ENCODE measurements around the gene FOXJ3. TPM values are rescaled to one million over a fixed set of nuclear protein-coding genes. Genes with fewer than 3 reads are reported as not detected.

Gene FOXJ3
- total RNA-seq, 1 donor = 38.0 TPM

DNA sequence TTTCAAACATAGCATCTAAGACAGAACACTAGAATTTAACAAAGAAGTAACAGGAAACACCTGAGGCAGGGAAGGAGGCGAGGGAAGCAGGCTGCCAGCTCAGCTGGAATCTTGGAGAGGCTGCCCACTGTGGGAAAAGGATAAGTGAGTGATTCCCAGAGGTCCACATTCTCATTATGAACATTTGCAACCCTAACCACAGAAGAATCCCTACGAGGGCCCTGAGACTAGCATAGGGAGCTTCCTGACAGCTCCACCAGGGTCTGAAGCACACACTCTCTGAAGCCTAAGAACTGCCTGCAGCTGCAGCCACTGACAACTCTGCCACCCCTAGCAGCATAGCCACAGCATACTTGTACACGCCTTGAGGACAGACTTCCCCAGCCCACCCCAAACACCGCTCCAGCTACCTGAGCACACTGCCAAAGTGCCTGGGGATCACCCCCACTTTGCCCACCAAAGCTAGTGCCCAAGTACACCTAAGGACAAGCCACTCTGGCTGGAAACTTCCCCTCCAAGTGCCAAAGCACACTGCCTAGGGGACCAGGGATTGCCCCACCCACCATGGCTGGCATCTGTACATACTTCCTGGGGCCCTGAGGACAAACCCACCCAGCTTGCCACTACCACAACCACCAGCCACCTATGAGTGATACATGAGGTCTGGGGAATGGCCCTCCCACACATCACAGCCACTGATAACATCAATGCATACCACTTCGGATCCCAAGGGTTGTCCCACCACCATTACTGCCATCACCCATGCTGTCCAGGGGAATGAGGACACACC lies 93.9 kb downstream of the FOXJ3 start:
- H3K4me3 ChIP-seq (ENCODE audit: low read depth, low read length) = no peak overlapping the region
- TF ChIP-seq, protein P1, sequence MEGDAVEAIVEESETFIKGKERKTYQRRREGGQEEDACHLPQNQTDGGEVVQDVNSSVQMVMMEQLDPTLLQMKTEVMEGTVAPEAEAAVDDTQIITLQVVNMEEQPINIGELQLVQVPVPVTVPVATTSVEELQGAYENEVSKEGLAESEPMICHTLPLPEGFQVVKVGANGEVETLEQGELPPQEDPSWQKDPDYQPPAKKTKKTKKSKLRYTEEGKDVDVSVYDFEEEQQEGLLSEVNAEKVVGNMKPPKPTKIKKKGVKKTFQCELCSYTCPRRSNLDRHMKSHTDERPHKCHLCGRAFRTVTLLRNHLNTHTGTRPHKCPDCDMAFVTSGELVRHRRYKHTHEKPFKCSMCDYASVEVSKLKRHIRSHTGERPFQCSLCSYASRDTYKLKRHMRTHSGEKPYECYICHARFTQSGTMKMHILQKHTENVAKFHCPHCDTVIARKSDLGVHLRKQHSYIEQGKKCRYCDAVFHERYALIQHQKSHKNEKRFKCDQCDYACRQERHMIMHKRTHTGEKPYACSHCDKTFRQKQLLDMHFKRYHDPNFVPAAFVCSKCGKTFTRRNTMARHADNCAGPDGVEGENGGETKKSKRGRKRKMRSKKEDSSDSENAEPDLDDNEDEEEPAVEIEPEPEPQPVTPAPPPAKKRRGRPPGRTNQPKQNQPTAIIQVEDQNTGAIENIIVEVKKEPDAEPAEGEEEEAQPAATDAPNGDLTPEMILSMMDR (IDR thresholded peaks at IDR 0.05; ENCODE audit: insufficient read depth, low read length) = no peak
- DNase-seq (ENCODE audit: low read depth) = no peak

DNA sequence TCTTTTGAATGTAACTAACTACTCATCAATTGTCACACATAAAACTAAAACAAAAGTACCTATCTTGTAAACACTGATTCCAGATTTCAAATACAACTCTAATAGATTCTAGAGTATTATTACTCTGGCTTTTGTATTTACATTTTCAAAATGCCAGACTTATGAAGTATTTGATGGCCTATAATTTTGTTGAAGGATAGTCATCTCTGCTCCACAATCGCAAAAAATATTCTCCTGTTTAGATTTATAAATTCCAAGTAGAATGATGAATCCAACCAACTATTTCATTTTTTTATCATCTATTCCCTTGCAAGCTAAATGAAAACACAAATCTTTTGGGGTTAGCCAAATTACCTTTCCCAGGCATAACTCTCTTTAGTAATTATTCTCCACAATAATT lies 95.5 kb downstream of the FOXJ3 start:
- DNase-seq (ENCODE audit: low read depth) = no peak
- TF ChIP-seq, protein P1 (IDR thresholded peaks at IDR 0.05; ENCODE audit: insufficient read depth, low read length) = no peak
- no peak overlapping the region for H3K4me3 ChIP-seq (ENCODE audit: low read depth, low read length)

DNA sequence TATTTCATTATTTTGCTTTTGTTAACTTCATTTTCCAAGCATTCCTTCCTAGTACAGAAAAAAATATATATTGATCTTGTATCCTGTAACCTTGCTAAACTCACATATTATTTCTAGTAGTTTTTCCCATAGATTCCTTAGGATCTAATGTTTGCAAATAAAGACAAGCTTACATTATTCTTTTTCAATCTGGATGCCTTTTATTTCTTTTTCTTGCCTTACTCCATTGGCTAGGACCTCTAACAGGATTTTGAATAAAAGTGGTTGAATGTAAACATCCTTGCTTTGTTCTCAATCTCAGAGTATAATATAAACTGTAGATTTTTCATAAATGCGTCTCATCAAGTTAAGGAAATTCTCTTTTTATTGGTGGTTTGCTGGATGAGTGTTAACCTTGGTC lies 96.0 kb downstream of the FOXJ3 start:
- TF ChIP-seq, protein P1 (IDR thresholded peaks at IDR 0.05; ENCODE audit: insufficient read depth, low read length) = no peak
- no peak for DNase-seq (ENCODE audit: low read depth)

DNA sequence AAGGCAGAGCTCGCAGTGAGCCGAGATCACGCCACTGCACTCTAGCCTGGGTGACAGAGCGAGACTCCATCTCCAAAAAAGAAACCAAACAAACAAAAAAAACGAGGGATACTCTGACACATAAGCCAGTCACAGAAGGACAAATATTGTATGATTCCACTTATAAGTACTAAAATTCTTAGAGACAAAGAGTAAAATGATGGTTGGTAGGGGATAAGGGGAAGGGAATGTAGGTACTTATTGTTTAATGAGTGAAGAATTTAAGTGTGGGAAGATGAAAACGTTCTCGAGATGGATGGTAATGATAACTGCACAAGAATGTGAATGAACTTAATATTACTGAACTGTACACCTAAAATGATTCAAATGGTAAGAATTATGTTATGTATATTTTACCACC lies 103.8 kb downstream of the FOXJ3 start:
- H3K4me3 ChIP-seq (ENCODE audit: low read depth, low read length) = no peak overlapping the region
- TF ChIP-seq, protein P1 (IDR thresholded peaks at IDR 0.05; ENCODE audit: insufficient read depth, low read length) = no peak
- DNase-seq (ENCODE audit: low read depth) = no peak

More for the DNA sequence above, 96.0 kb downstream of the FOXJ3 start:
- H3K4me3 ChIP-seq (ENCODE audit: low read depth, low read length) = no peak overlapping the region

DNA sequence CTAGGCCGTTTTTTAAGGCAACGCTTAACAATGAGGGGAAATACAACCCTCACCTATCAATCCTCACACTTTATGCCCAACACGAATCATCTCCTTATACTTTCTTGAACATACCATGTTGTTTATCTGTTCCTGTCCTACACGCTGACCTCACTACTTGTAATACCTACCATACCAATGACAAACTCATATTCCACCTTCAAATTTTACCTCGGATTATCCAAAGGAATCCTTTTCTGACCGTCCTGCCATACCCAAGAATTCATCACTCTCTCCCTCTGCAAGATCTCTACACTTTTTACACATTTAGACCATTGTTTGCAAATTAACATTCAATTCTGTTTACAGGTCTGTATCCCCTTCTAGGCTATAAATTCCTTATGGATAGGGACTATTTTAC lies 106.1 kb downstream of the FOXJ3 start:
- TF ChIP-seq, protein P1 (IDR thresholded peaks at IDR 0.05; ENCODE audit: insufficient read depth, low read length) = no peak
- DNase-seq (ENCODE audit: low read depth) = no peak
- H3K4me3 ChIP-seq (ENCODE audit: low read depth, low read length) = no peak overlapping the region

DNA sequence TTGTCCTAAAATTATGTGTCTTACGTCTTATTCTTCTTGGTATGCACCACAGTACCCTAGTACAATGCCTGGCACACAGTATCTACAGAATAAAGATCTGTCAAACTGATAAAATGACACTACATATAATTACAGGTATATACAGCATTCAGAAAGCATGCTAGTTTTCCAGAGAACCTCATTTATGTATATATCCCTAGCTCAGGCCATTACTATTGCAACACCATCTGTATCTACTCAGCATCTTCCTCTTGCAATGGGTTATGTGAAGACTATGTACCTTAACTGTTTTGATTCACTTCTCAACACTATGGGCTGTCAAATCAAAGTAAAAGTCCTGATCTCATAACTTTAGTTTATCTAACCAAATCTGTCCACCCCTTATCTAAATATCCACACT lies 112.0 kb downstream of the FOXJ3 start:
- TF ChIP-seq, protein P1 (IDR thresholded peaks at IDR 0.05; ENCODE audit: insufficient read depth, low read length) = no peak
- no peak for DNase-seq (ENCODE audit: low read depth)
- H3K4me3 ChIP-seq (ENCODE audit: low read depth, low read length) = no peak overlapping the region

All from fibroblast of the aortic adventitia (primary cell).